GM12878 (cell line): ENCODE measurements around the gene KCNQ1.

Source experiments
- ASH2L ChIP-seq: fragments of 300-600, 200-600 bp; sonication (generic); IDR thresholded peaks from 2 replicates; pipeline ENCODE4 v1.6.1; 2017; ENCODE audit warnings: low read depth, mild to moderate bottlenecking, borderline replicate concordance
- CREB1 ChIP-seq: IDR thresholded peaks from 2 replicates; pipeline ENCODE4 v1.6.1; 2012; ENCODE audit warnings: low read depth, mild to moderate bottlenecking, inconsistent platforms
- HCFC1 ChIP-seq: fragments of 150-350 bp; IDR thresholded peaks from 2 replicates; pipeline ENCODE4 v1.6.1; 2014; ENCODE audit warnings: low read length
- POLR2A ChIP-seq: IDR thresholded peaks from 2 replicates; pipeline ENCODE4 v1.6.1; 2011; ENCODE audit warnings: low read depth, mild to moderate bottlenecking, low read length
- SMC3 ChIP-seq: IDR thresholded peaks from 2 replicates; pipeline ENCODE4 v1.6.1; 2011; ENCODE audit warnings: low read length, improper control_type of control experiment, borderline replicate concordance
- TF ChIP-seq, protein P1 (sequence below), 3 experiments: IDR thresholded peaks in 2 of 3; conservative IDR thresholded peaks in 1 of 3; 2 replicates each; pipeline ENCODE4 v1.5.1; 2011; ENCODE audit warnings: low read depth in 3 of 3, low read length in 3 of 3, mild to moderate bottlenecking in 3 of 3, control low read depth in 2 of 3, moderate library complexity in 2 of 3, inconsistent platforms in 1 of 3, mixed read lengths in 1 of 3; ENCODE audit not compliant: control insufficient read depth in 2 of 3, insufficient read depth in 1 of 3; ENCODE audit errors: extremely low read depth in 1 of 3

- TF ChIP-seq ASH2L (no peak), HCFC1 (no peak), CREB1 (no peak), POLR2A (no peak), SMC3 (no peak)
- TF ChIP-seq, protein P1, sequence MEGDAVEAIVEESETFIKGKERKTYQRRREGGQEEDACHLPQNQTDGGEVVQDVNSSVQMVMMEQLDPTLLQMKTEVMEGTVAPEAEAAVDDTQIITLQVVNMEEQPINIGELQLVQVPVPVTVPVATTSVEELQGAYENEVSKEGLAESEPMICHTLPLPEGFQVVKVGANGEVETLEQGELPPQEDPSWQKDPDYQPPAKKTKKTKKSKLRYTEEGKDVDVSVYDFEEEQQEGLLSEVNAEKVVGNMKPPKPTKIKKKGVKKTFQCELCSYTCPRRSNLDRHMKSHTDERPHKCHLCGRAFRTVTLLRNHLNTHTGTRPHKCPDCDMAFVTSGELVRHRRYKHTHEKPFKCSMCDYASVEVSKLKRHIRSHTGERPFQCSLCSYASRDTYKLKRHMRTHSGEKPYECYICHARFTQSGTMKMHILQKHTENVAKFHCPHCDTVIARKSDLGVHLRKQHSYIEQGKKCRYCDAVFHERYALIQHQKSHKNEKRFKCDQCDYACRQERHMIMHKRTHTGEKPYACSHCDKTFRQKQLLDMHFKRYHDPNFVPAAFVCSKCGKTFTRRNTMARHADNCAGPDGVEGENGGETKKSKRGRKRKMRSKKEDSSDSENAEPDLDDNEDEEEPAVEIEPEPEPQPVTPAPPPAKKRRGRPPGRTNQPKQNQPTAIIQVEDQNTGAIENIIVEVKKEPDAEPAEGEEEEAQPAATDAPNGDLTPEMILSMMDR (IDR thresholded peaks at IDR 0.05 in 2 of 3, conservative IDR thresholded peaks at IDR 0.05 in 1 of 3; ENCODE audit: control insufficient read depth in 2 of 3, extremely low read depth in 1 of 3, insufficient read depth in 1 of 3, low read depth in 3 of 3, low read length in 3 of 3) = no peak
Observed at GRCh38 chr11:2527621-2528291, 82.9 kb downstream of the KCNQ1 start.
